ENCODE data around the gene TDRD12.
"Not testable (repeated sequence)": the region's sequence is repeated elsewhere in the genome, so short reads cannot be mapped to it uniquely, and the experiment has no call there.

- TF ChIP-seq CTCF (IDR thresholded peaks at IDR 0.05); ZFX (IDR thresholded peaks at IDR 0.05; ENCODE audit: borderline replicate concordance): not testable (repeated sequence)
Measured at GRCh38 chr19:32832825-32833224, 113.3 kb downstream of the TDRD12 start.
